K562 (cell line): ENCODE measurements around the gene GRIA1. TPM values are rescaled to one million over a fixed set of nuclear protein-coding genes. Genes with fewer than 3 reads are reported as not detected.

Experiments used
- ATAC-seq: fragments of 200-7000 bp; cut with Tn5 transposase; 3 replicates; pipeline ENCODE4 v1.9.1; 2020; ENCODE audit warnings: moderate library complexity
- BruUV-seq: library from RNA; stranded (reverse); fragments of 400-500 nt; replicated peaks from 2 replicates; lab custom pipeline; 2021; lab: Mats Ljungman, UMichigan
- CTCF ChIA-PET: fragments of 300-600 bp; formaldehyde crosslinking; extraction: SDS; loops from one replicate; lab custom pipeline; 2021; ENCODE audit warnings: low intra/inter-chr PET ratio; lab: Yijun Ruan, JAX
- POLR2A ChIA-PET: fragments of 300-600, 350-650 bp; sonication (Branson Sonifier 250); formaldehyde crosslinking; extraction: SDS; loops from one replicate; lab custom pipeline; 2021; ENCODE audit warnings: antibody characterized with exemption, inconsistent platforms; lab: Yijun Ruan, JAX
- DNase-seq, 4 experiments: peaks; one replicate each; pipeline versions ENCODE4 v3.0.0 to v3.0.0-alpha.2; 2011 to 2018; ENCODE audit warnings: low spot score in 3 of 4, mixed read lengths in 3 of 4; ENCODE audit errors: extremely low read depth in 1 of 4
- FAIRE-seq: peaks from 2 replicates; lab custom pipeline; 2011; peaks lifted over from hg19 to GRCh38; lab: Jason Lieb, UNC
- H2AFZ ChIP-seq: 2 replicates; pipeline ENCODE4 v1.6.0; 2011; ENCODE audit warnings: low read depth, low read length, control low read depth, inconsistent platforms
- H3K27ac ChIP-seq: fragments of 200-600 bp; 3 replicates; pipeline ENCODE4 v1.8.0; 2011; ENCODE audit warnings: low read depth, mild to moderate bottlenecking, control low read depth, inconsistent platforms, low read length, moderate library complexity, mixed read lengths; ENCODE audit errors: extremely low read depth
- H3K27me3 ChIP-seq, 2 experiments: fragments of 300-600 bp in 1 of 2; 2 replicates in 1 of 2; 3 replicates in 1 of 2; pipeline versions ENCODE4 v1.6.0 to v1.8.0; 2011; ENCODE audit warnings: inconsistent platforms in 2 of 2, low read length in 2 of 2, mild to moderate bottlenecking in 1 of 2, mixed read lengths in 1 of 2, moderate library complexity in 1 of 2; ENCODE audit not compliant: control insufficient read depth in 2 of 2, insufficient read depth in 2 of 2
- H3K36me3 ChIP-seq: fragments of 300-600 bp; 3 replicates; pipeline ENCODE4 v1.8.0; 2011; ENCODE audit warnings: mild to moderate bottlenecking, low read length, inconsistent platforms; ENCODE audit not compliant: control insufficient read depth, insufficient read depth
- H3K4me1 ChIP-seq, 2 experiments: fragments of 200-600 bp in 1 of 2; replicated peaks in 1 of 2; 2 replicates in 1 of 2; 3 replicates in 1 of 2; pipeline versions ENCODE4 v1.5.1 to v1.8.0; 2011; ENCODE audit warnings: inconsistent platforms in 2 of 2, low read length in 2 of 2, mild to moderate bottlenecking in 1 of 2, mixed read lengths in 1 of 2, moderate library complexity in 1 of 2; ENCODE audit not compliant: control insufficient read depth in 2 of 2, insufficient read depth in 2 of 2
- H3K4me2 ChIP-seq: 2 replicates; pipeline ENCODE4 v1.6.1; 2011; ENCODE audit warnings: low read length, control low read depth, inconsistent platforms, mixed read lengths; ENCODE audit not compliant: insufficient read depth
- H3K4me3 ChIP-seq: fragments of 200-600 bp; sonication (generic), shearing (Covaris generic); 2 replicates; pipeline ENCODE4 v1.5.1; 2016; ENCODE audit warnings: control low read depth, inconsistent platforms
- H3K79me2 ChIP-seq: fragments of 200-600 bp; 3 replicates; pipeline ENCODE4 v1.8.0; 2011; ENCODE audit warnings: low read length, inconsistent platforms; ENCODE audit not compliant: control insufficient read depth, insufficient read depth
- H3K9ac ChIP-seq, 2 experiments: 2 replicates each; pipeline versions ENCODE4 v1.6.0 to v1.6.1; 2011; ENCODE audit warnings: low read depth in 2 of 2, low read length in 2 of 2, control low read depth in 1 of 2, inconsistent platforms in 1 of 2, mild to moderate bottlenecking in 1 of 2, mixed read lengths in 1 of 2; ENCODE audit not compliant: insufficient read depth in 1 of 2
- H3K9me1 ChIP-seq: one replicate; pipeline ENCODE4 v1.6.0; 2011; ENCODE audit warnings: inconsistent platforms, mild to moderate bottlenecking, low read length, moderate library complexity; ENCODE audit not compliant: control insufficient read depth, insufficient read depth
- H3K9me3 ChIP-seq: replicated peaks from 2 replicates; pipeline ENCODE4 v1.5.1; 2011; ENCODE audit warnings: low read depth, low read length, inconsistent platforms; ENCODE audit not compliant: control insufficient read depth, insufficient read depth
- H4K20me1 ChIP-seq: replicated peaks from 2 replicates; pipeline ENCODE4 v1.6.1; 2011; ENCODE audit warnings: low read length, inconsistent platforms, mixed read lengths; ENCODE audit not compliant: control insufficient read depth, insufficient read depth
- CREM ChIP-seq: IDR thresholded peaks from 2 replicates; pipeline ENCODE4 v1.6.1; 2014; ENCODE audit warnings: antibody characterized with exemption, low read depth
- ETV5 ChIP-seq: sonication (generic); formaldehyde crosslinking; IDR thresholded peaks from 2 replicates; pipeline ENCODE4 v1.4.0; 2020; ENCODE audit warnings: low read depth, mild to moderate bottlenecking, missing genetic modification reagents
- HDAC8 ChIP-seq: fragments of 450-650 bp; IDR thresholded peaks from 2 replicates; pipeline ENCODE4 v1.6.1; 2016; ENCODE audit warnings: mild to moderate bottlenecking, missing genetic modification characterization, moderate library complexity, missing compliant biosample characterization
- MBD2 ChIP-seq: sonication (generic); IDR thresholded peaks from 2 replicates; pipeline ENCODE4 v1.6.1; 2016; ENCODE audit warnings: low read depth, borderline replicate concordance
- POLR2B ChIP-seq: fragments of 450-650 bp; IDR thresholded peaks from 2 replicates; pipeline ENCODE4 v1.6.1; 2018; ENCODE audit warnings: low read depth; ENCODE audit not compliant: partially characterized antibody
- RBFOX2 ChIP-seq: fragments of 200-400 bp; formaldehyde crosslinking; IDR thresholded peaks from 2 replicates; pipeline ENCODE4 v1.6.1; 2017; ENCODE audit warnings: low read depth, mild to moderate bottlenecking, low read length, moderate library complexity
- RREB1 ChIP-seq: fragments of 250-450 bp; sonication (Bioruptor Pico); IDR thresholded peaks from 2 replicates; pipeline ENCODE4 v1.4.0; 2020
- SOX6 ChIP-seq: fragments of 450-650 bp; IDR thresholded peaks from 2 replicates; pipeline ENCODE4 v1.6.1; 2014; ENCODE audit warnings: mild to moderate bottlenecking
- SUPT5H ChIP-seq: fragments of 450-650 bp; IDR thresholded peaks from 2 replicates; pipeline ENCODE4 v1.6.1; 2016
- ZNF561 ChIP-seq: fragments of 450-650 bp; formaldehyde crosslinking; conservative IDR thresholded peaks from 2 replicates; pipeline ENCODE4 v1.4.0; 2020; ENCODE audit warnings: mild to moderate bottlenecking, moderate library complexity
- WGBS: fragments of 100-300 bp; shearing (Covaris generic); methylation state at CpG from one replicate; pipeline ENCODE4 v1.1.6; 2016; ENCODE audit warnings: low coverage, mixed read lengths; ENCODE audit not compliant: insufficient coverage; ENCODE audit errors: missing lambda C conversion rate; 5-methylcytosine and 5-hydroxymethylcytosine counted together
- in situ Hi-C: fragments of 300-500 bp; cut with MboI; formaldehyde crosslinking; loops from 4 replicates; pipeline ENCODE4 v1.15.0; 2018; ENCODE audit warnings: inconsistent platforms, mixed read lengths
- intact Hi-C: fragments of 100-400 bp; cut with micrococcal nuclease; formaldehyde crosslinking; loops from 2 replicates; pipeline ENCODE4 v1.14.2; 2022
- polyA plus RNA-seq, 8 experiments: library from polyadenylated mRNA; depleted of rRNA in 4 of 8; stranded (reverse) in 5 of 8; unstranded in 3 of 8; fragments of >200 nt; fragmentation: Nextera tagmentation in 2 of 8; fragmentation: Illumina TruSeq in 1 of 8; extraction: Ambion mirVana in 2 of 8; extraction: Trizol in 1 of 8; gene quantifications; 2 replicates each; pipeline versions ENCODE4 v1.2.1 to v1.2.3, GENCODE V29; 2011 to 2014; ENCODE audit warnings: inconsistent platforms in 1 of 8, missing spikeins in 1 of 8
- total RNA-seq, 7 experiments: library from RNA; depleted of rRNA in 6 of 7; stranded (reverse); fragments of >200 nt in 6 of 7; fragmentation: Illumina TruSeq in 2 of 7; extraction: Trizol in 2 of 7; gene quantifications; 2 replicates each; pipeline versions ENCODE4 v1.2.1 to v1.2.3, GENCODE V29; 2011 to 2021; ENCODE audit warnings: low replicate concordance in 1 of 7

GRIA1 gene
- total and polyA plus RNA-seq, 9 of the 15 experiments (the other 6 are each of a cell fraction or from before 2014, with no cell fraction given) = not detected

GRCh38 chr5:153797484-153797883, 307.0 kb downstream of the GRIA1 start:
- Histone ChIP-seq H3K4me1 (no peaks in the 10 kb centered on the region), H2AFZ (no peak overlapping the region), H3K36me3 (no peaks in the 10 kb centered on the region), H3K27ac (no peak overlapping the region), H3K9me1 (no peaks in the 10 kb centered on the region), H3K79me2 (no peaks in the 10 kb centered on the region), H3K9me3 (no peaks in the 10 kb centered on the region), H4K20me1 (no peaks in the 10 kb centered on the region; the same call in 1 of the 2 replicates), H3K4me3 (no peak overlapping the region)
- BruUV-seq = no TSS peak
- WGBS = 3% methylated on average over 2 of the region's 3 CpGs
- POLR2A ChIA-PET = no interaction called here
- intact Hi-C loops = no loop called here
- TF ChIP-seq HDAC8 (tag) (no peak), CREM (no peak), RBFOX2 (no peak), SOX6 (no peak), POLR2B (no peak), SUPT5H (no peak), MBD2 (no peak), RREB1 (CRISPR knock-in tag) (no peak), ETV5 (CRISPR knock-in tag) (no peak), ZNF561 (no peak)
- TF ChIP-seq, all 486 proteins: peak for 0
- no peak overlapping the region for H3K4me2 ChIP-seq
- CTCF ChIA-PET = no interaction called here
- no peak for DNase-seq
- no peak overlapping the region for H3K9ac ChIP-seq
- no peak for ATAC-seq
- no peaks in the 10 kb centered on the region for H3K27me3 ChIP-seq
- in situ Hi-C loops = no loop called here
- no peak for FAIRE-seq
